Uterus (tissue), 4 donors: ENCODE results near the gene TRIO. TPM values are rescaled to one million over a fixed set of nuclear protein-coding genes. Genes with fewer than 3 reads are reported as not detected.

ENCODE experiments used
- DNase-seq, 2 donors: peaks; one replicate each; pipeline ENCODE4 v3.0.0-alpha.2; 2019 to 2020
- H3K27ac ChIP-seq, 2 donors: fragments of 200-600 bp; sonication (generic); 1 replicate in 1 of 2; 2 replicates in 1 of 2; pipeline ENCODE4 v1.5.1; 2016 to 2018
- H3K27me3 ChIP-seq, 2 donors: fragments of 200-600 bp; sonication (generic); one replicate each; pipeline ENCODE4 v1.5.1; 2018 to 2019; ENCODE audit warnings: control low read depth in 1 of 2
- H3K36me3 ChIP-seq, 2 donors: fragments of 200-600 bp; sonication (generic); one replicate each; pipeline ENCODE4 v1.5.1; 2019; ENCODE audit warnings: control low read depth in 1 of 2
- H3K4me1 ChIP-seq, 2 donors: fragments of 200-600 bp; sonication (generic); one replicate each; pipeline ENCODE4 v1.5.1; 2018 to 2019; ENCODE audit warnings: control low read depth in 1 of 2
- H3K4me3 ChIP-seq, 2 donors: fragments of 200-600 bp; sonication (generic); 1 replicate in 1 of 2; 2 replicates in 1 of 2; pipeline ENCODE4 v1.5.1; 2018 to 2019; ENCODE audit warnings: mild to moderate bottlenecking in 1 of 2
- H3K9me3 ChIP-seq, 2 donors: fragments of 200-600 bp; sonication (generic); one replicate each; pipeline ENCODE4 v1.5.1; 2019; ENCODE audit warnings: control low read depth in 1 of 2
- POLR2A ChIP-seq, 2 donors: fragments of 450-650 bp; IDR thresholded peaks; one replicate each; pipeline ENCODE4 v1.6.1; 2016; ENCODE audit warnings: antibody characterized with exemption in 2 of 2, mild to moderate bottlenecking in 1 of 2, moderate library complexity in 1 of 2
- intact Hi-C: fragments of 100-400 bp; cut with DNase I; formaldehyde crosslinking; loops from one replicate; pipeline ENCODE4 v1.15.1; 2023; ENCODE audit warnings: low total_unique reads
- total RNA-seq, 4 donors: library from RNA; depleted of rRNA in 3 of 4; stranded (reverse); fragments of >200 nt in 3 of 4; gene quantifications; one replicate each; pipeline versions ENCODE4 v1.1.0 to v1.2.4, GENCODE V29; 2014 to 2023
- TF ChIP-seq, protein P1 (sequence below), 4 experiments: fragments of 200-600 bp in 2 of 4; fragments of 450-650 bp in 2 of 4; sonication (generic) in 2 of 4; IDR thresholded peaks; one replicate each; pipeline ENCODE4 v1.5.1; 2016 to 2019; ENCODE audit warnings: antibody characterized with exemption in 4 of 4, mild to moderate bottlenecking in 2 of 4, moderate library complexity in 1 of 4
- donor health status: DM: yes; HTN: yes; CAD: no.

The TRIO gene
- total RNA-seq, 4 donors from 2014 or later: 93.5 to 234 (median 207) TPM

- no peak for DNase-seq
- Histone ChIP-seq H3K4me1 (no peaks in the 10 kb centered on the region), H3K27ac (no peak overlapping the region), H3K4me3 (no peak overlapping the region), H3K27me3 (no peaks in the 10 kb centered on the region), H3K36me3 (no peaks in the 10 kb centered on the region), H3K9me3 (no peaks in the 10 kb centered on the region)
- intact Hi-C loops: no loop called here
- TF ChIP-seq POLR2A (IDR thresholded peaks at IDR 0.05): no peak
- TF ChIP-seq, protein P1, sequence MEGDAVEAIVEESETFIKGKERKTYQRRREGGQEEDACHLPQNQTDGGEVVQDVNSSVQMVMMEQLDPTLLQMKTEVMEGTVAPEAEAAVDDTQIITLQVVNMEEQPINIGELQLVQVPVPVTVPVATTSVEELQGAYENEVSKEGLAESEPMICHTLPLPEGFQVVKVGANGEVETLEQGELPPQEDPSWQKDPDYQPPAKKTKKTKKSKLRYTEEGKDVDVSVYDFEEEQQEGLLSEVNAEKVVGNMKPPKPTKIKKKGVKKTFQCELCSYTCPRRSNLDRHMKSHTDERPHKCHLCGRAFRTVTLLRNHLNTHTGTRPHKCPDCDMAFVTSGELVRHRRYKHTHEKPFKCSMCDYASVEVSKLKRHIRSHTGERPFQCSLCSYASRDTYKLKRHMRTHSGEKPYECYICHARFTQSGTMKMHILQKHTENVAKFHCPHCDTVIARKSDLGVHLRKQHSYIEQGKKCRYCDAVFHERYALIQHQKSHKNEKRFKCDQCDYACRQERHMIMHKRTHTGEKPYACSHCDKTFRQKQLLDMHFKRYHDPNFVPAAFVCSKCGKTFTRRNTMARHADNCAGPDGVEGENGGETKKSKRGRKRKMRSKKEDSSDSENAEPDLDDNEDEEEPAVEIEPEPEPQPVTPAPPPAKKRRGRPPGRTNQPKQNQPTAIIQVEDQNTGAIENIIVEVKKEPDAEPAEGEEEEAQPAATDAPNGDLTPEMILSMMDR (IDR thresholded peaks at IDR 0.05): no peak
Measured at GRCh38 chr5:14286574-14287421, 143.7 kb downstream of the TRIO start.

- intact Hi-C loops: no loop called here
- no peak for TF ChIP-seq POLR2A (IDR thresholded peaks at IDR 0.05)
- TF ChIP-seq, protein P1 (IDR thresholded peaks at IDR 0.05): no peak
- Histone ChIP-seq H3K9me3 (no peaks in the 10 kb centered on the region), H3K4me3 (no peak overlapping the region), H3K36me3 (no peaks in the 10 kb centered on the region), H3K27me3 (no peaks in the 10 kb centered on the region), H3K27ac (no peak overlapping the region), H3K4me1 (no peaks in the 10 kb centered on the region)
- no peak for DNase-seq
Measured at GRCh38 chr5:14292766-14293658, 149.9 kb downstream of the TRIO start.

DNA sequence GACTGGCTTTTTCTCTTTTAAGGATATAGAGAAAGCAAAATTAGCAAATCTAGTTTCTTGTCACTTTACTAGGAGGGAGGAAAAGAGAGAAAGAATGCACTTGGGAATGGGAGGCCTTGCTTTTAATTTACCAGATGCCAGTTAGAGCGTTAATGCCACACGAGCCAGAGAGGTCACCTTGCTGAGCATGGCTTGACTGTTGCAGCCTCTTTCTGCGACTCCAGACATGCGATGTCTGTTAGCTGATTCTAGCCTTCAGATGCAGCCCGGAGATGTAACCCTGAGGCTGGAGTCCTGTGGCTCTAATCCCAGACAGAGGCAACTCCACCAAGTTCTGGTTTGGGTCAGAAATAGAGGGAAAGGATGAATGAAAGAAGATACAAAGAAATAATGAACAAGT, 152.5 kb downstream of the TRIO start:
- H3K36me3 ChIP-seq: no peaks in the 10 kb centered on the region
- H3K4me3 ChIP-seq: no peak overlapping the region
- TF ChIP-seq, protein P1 (IDR thresholded peaks at IDR 0.05): no peak
- no peak for TF ChIP-seq POLR2A (IDR thresholded peaks at IDR 0.05)
- H3K9me3 ChIP-seq: no peaks in the 10 kb centered on the region
- no peaks in the 10 kb centered on the region for H3K27me3 ChIP-seq
- intact Hi-C loops: no loop called here
- H3K4me1 ChIP-seq: no peaks in the 10 kb centered on the region
- no peak for DNase-seq
- H3K27ac ChIP-seq: no peak overlapping the region

GRCh38 chr5:14296533-14297331, 153.6 kb downstream of the TRIO start:
- Histone ChIP-seq H3K9me3 (no peaks in the 10 kb centered on the region), H3K4me3 (no peak overlapping the region), H3K27ac (no peak overlapping the region), H3K27me3 (no peaks in the 10 kb centered on the region), H3K4me1 (no peaks in the 10 kb centered on the region), H3K36me3 (no peaks in the 10 kb centered on the region)
- no peak for DNase-seq
- intact Hi-C loops: no loop called here
- TF ChIP-seq POLR2A (IDR thresholded peaks at IDR 0.05): no peak
- TF ChIP-seq, protein P1 (IDR thresholded peaks at IDR 0.05): no peak
